Measurements from ENCODE around the gene SLC27A6. TPM values are rescaled to one million over a fixed set of nuclear protein-coding genes. Genes with fewer than 3 reads are reported as not detected.

Gene SLC27A6
- total and polyA plus RNA-seq, 10 of the 15 experiments (the other 5 are each of a cell fraction or from before 2014, with no cell fraction given): not detected

DNA sequence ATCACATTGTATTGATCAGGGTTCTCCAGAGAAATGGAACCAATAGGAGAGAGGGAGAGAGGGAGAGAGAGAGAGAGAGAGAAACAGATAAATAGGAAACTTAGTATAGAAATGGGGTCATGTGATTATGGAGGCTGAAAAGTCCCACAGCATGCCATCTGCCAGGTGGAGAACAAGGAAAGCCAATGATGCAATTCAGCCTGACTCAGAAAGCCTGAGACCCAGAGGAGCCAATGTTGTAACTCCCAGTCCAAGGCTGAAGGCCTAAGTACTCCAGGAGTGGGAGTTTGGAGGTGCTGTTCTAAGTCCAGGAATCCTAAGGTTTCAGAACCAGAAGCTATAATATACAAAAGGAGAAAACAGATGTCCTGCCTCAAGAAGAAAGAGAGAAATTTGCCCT, 80.9 kb downstream of the SLC27A6 start:
- in situ Hi-C loops (cut with MboI) (no loop called here), intact Hi-C loops (cut with micrococcal nuclease; ENCODE audit: unreplicated experiment) (no loop called here)
- H3K79me2 ChIP-seq (ENCODE audit: control insufficient read depth, insufficient read depth, low read length): no peaks in the 10 kb centered on the region
- H3K36me3 ChIP-seq (ENCODE audit: control insufficient read depth in 2 of 2, insufficient read depth in 2 of 2, low read length in 1 of 2): no peaks in the 10 kb centered on the region
- ChIA-PET SMC1A (ENCODE audit: uncharacterized antibody, unreplicated experiment) (no interaction called here), POLR2A (no interaction called here), CTCF (no interaction called here), RAD21 (ENCODE audit: unreplicated experiment) (no interaction called here)
- no peak for FAIRE-seq
- no peak overlapping the region for H3K4me3 ChIP-seq
- H3K9me3 ChIP-seq (replicated peaks; ENCODE audit: control insufficient read depth, insufficient read depth, low read length): no peaks in the 10 kb centered on the region
- no peaks in the 10 kb centered on the region for H3K27me3 ChIP-seq (replicated peaks in 1 of 2; ENCODE audit: control insufficient read depth in 2 of 2, insufficient read depth in 2 of 2, low read length in 1 of 2)
- no peak overlapping the region for H3K4me2 ChIP-seq (ENCODE audit: control insufficient read depth, insufficient read depth)
- DNase-seq (ENCODE audit: low read depth, low spot score): no peak
- BruUV-seq (replicated peaks): no TSS peak
- H2AFZ ChIP-seq (ENCODE audit: control insufficient read depth, low read depth, low read length): no peak overlapping the region
- ATAC-seq: no peak
- no peak overlapping the region for H3K9ac ChIP-seq (ENCODE audit: control insufficient read depth, insufficient read depth, low read length)
- H4K20me1 ChIP-seq (ENCODE audit: control insufficient read depth, insufficient read depth): no peaks in the 10 kb centered on the region
- H3K27ac ChIP-seq (ENCODE audit: control insufficient read depth, insufficient read depth): no peak overlapping the region
- H3K4me1 ChIP-seq (ENCODE audit: control insufficient read depth, insufficient read depth, low read length): no peaks in the 10 kb centered on the region
- TF ChIP-seq, protein P1, sequence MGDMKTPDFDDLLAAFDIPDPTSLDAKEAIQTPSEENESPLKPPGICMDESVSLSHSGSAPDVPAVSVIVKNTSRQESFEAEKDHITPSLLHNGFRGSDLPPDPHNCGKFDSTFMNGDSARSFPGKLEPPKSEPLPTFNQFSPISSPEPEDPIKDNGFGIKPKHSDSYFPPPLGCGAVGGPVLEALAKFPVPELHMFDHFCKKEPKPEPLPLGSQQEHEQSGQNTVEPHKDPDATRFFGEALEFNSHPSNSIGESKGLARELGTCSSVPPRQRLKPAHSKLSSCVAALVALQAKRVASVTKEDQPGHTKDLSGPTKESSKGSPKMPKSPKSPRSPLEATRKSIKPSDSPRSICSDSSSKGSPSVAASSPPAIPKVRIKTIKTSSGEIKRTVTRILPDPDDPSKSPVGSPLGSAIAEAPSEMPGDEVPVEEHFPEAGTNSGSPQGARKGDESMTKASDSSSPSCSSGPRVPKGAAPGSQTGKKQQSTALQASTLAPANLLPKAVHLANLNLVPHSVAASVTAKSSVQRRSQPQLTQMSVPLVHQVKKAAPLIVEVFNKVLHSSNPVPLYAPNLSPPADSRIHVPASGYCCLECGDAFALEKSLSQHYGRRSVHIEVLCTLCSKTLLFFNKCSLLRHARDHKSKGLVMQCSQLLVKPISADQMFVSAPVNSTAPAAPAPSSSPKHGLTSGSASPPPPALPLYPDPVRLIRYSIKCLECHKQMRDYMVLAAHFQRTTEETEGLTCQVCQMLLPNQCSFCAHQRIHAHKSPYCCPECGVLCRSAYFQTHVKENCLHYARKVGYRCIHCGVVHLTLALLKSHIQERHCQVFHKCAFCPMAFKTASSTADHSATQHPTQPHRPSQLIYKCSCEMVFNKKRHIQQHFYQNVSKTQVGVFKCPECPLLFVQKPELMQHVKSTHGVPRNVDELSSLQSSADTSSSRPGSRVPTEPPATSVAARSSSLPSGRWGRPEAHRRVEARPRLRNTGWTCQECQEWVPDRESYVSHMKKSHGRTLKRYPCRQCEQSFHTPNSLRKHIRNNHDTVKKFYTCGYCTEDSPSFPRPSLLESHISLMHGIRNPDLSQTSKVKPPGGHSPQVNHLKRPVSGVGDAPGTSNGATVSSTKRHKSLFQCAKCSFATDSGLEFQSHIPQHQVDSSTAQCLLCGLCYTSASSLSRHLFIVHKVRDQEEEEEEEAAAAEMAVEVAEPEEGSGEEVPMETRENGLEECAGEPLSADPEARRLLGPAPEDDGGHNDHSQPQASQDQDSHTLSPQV (IDR thresholded peaks at IDR 0.05): no peak
- no peak for TF ChIP-seq MEF2B (IDR thresholded peaks at IDR 0.05; ENCODE audit: partially characterized antibody, poor library complexity, severe bottlenecking)
- TF ChIP-seq, protein P2, sequence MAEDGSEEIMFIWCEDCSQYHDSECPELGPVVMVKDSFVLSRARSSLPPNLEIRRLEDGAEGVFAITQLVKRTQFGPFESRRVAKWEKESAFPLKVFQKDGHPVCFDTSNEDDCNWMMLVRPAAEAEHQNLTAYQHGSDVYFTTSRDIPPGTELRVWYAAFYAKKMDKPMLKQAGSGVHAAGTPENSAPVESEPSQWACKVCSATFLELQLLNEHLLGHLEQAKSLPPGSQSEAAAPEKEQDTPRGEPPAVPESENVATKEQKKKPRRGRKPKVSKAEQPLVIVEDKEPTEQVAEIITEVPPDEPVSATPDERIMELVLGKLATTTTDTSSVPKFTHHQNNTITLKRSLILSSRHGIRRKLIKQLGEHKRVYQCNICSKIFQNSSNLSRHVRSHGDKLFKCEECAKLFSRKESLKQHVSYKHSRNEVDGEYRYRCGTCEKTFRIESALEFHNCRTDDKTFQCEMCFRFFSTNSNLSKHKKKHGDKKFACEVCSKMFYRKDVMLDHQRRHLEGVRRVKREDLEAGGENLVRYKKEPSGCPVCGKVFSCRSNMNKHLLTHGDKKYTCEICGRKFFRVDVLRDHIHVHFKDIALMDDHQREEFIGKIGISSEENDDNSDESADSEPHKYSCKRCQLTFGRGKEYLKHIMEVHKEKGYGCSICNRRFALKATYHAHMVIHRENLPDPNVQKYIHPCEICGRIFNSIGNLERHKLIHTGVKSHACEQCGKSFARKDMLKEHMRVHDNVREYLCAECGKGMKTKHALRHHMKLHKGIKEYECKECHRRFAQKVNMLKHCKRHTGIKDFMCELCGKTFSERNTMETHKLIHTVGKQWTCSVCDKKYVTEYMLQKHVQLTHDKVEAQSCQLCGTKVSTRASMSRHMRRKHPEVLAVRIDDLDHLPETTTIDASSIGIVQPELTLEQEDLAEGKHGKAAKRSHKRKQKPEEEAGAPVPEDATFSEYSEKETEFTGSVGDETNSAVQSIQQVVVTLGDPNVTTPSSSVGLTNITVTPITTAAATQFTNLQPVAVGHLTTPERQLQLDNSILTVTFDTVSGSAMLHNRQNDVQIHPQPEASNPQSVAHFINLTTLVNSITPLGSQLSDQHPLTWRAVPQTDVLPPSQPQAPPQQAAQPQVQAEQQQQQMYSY (CRISPR knock-in tag; IDR thresholded peaks at IDR 0.05): no peak
- TF ChIP-seq CREB1 (IDR thresholded peaks at IDR 0.05; ENCODE audit: low read depth): no peak
- no peak for TF ChIP-seq TBL1XR1 (IDR thresholded peaks at IDR 0.05; ENCODE audit: low read depth, low read length)
- TF ChIP-seq, protein P3, sequence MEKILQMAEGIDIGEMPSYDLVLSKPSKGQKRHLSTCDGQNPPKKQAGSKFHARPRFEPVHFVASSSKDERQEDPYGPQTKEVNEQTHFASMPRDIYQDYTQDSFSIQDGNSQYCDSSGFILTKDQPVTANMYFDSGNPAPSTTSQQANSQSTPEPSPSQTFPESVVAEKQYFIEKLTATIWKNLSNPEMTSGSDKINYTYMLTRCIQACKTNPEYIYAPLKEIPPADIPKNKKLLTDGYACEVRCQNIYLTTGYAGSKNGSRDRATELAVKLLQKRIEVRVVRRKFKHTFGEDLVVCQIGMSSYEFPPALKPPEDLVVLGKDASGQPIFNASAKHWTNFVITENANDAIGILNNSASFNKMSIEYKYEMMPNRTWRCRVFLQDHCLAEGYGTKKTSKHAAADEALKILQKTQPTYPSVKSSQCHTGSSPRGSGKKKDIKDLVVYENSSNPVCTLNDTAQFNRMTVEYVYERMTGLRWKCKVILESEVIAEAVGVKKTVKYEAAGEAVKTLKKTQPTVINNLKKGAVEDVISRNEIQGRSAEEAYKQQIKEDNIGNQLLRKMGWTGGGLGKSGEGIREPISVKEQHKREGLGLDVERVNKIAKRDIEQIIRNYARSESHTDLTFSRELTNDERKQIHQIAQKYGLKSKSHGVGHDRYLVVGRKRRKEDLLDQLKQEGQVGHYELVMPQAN (conservative IDR thresholded peaks at IDR 0.05): no peak
- TF ChIP-seq CHD2 (IDR thresholded peaks at IDR 0.05; ENCODE audit: borderline replicate concordance, low read depth, low read length): no peak
- no peak for TF ChIP-seq POLR2A (IDR thresholded peaks at IDR 0.05; ENCODE audit: low read depth, low read length)
- no peak for TF ChIP-seq ASH2L (IDR thresholded peaks at IDR 0.05; ENCODE audit: borderline replicate concordance, low read depth)
- TF ChIP-seq NFIC (IDR thresholded peaks at IDR 0.05; ENCODE audit: low read depth, low read length): no peak
- TF ChIP-seq NFXL1 (IDR thresholded peaks at IDR 0.05; ENCODE audit: borderline replicate concordance): no peak
